GM23338 (cell line): ENCODE measurements around the gene FBXO11. TPM values are rescaled to one million over a fixed set of nuclear protein-coding genes. Genes with fewer than 3 reads are reported as not detected.
A peak's percentile ranks its signal among the peaks of the same experiment; 100 is the strongest.

Experiments used
- ATAC-seq: fragments of 200-7000 bp; cut with Tn5 transposase; 3 replicates; pipeline ENCODE4 v1.9.1; 2020
- DNase-seq: peaks from one replicate; pipeline ENCODE4 v3.0.0-alpha.2; 2015; ENCODE audit warnings: low spot score
- H2AFZ ChIP-seq: fragments of 200-600 bp; sonication (generic); 2 replicates; pipeline ENCODE4 v1.8.0; 2016; ENCODE audit warnings: antibody characterized with exemption, mild to moderate bottlenecking, moderate library complexity
- H3F3A ChIP-seq: fragments of 200-600 bp; sonication (generic); replicated peaks from 2 replicates; pipeline ENCODE4 v1.8.0; 2017; ENCODE audit warnings: antibody characterized with exemption, mixed run types, low read depth
- H3K27ac ChIP-seq: fragments of 200-600 bp; sonication (generic); 2 replicates; pipeline ENCODE4 v1.6.1; 2016; ENCODE audit warnings: low read depth
- H3K27me3 ChIP-seq: fragments of 200-600 bp; sonication (generic); 2 replicates; pipeline ENCODE4 v1.8.0; 2016; ENCODE audit warnings: mild to moderate bottlenecking, mixed run types, moderate library complexity; ENCODE audit not compliant: insufficient read depth
- H3K36me3 ChIP-seq: fragments of 200-600 bp; sonication (generic); 2 replicates; pipeline ENCODE4 v1.8.0; 2016; ENCODE audit warnings: mild to moderate bottlenecking; ENCODE audit not compliant: insufficient read depth
- H3K4me1 ChIP-seq: fragments of 200-600 bp; sonication (generic); 2 replicates; pipeline ENCODE4 v1.8.0; 2016; ENCODE audit warnings: mild to moderate bottlenecking, moderate library complexity; ENCODE audit not compliant: insufficient read depth
- H3K4me2 ChIP-seq: fragments of 200-600 bp; sonication (generic); 2 replicates; pipeline ENCODE4 v1.7.1; 2017; ENCODE audit warnings: mixed run types
- H3K4me3 ChIP-seq: fragments of 200-600 bp; sonication (generic); 2 replicates; pipeline ENCODE4 v1.6.1; 2016; ENCODE audit warnings: mixed run types
- H3K79me2 ChIP-seq: fragments of 200-600 bp; sonication (generic); replicated peaks from 2 replicates; pipeline ENCODE4 v1.8.0; 2017; ENCODE audit warnings: mild to moderate bottlenecking; ENCODE audit not compliant: insufficient read depth
- H3K9me2 ChIP-seq: fragments of 200-600 bp; sonication (generic); 2 replicates; pipeline ENCODE4 v1.8.0; 2017; ENCODE audit not compliant: insufficient read depth
- H4K20me1 ChIP-seq: fragments of 200-600 bp; sonication (generic); replicated peaks from 2 replicates; pipeline ENCODE4 v1.8.0; 2017; ENCODE audit warnings: mild to moderate bottlenecking; ENCODE audit not compliant: insufficient read depth
- H3K27ac Mint-ChIP-seq: 2 replicates; pipeline ENCODE4 v1.8.0; 2020; ENCODE audit warnings: inconsistent platforms, mild to moderate bottlenecking, moderate library complexity, mixed read lengths
- H3K27me3 Mint-ChIP-seq: 3 replicates; pipeline ENCODE4 v1.8.0; 2022; ENCODE audit warnings: low read depth, mild to moderate bottlenecking, moderate library complexity, mixed read lengths, inconsistent platforms; ENCODE audit not compliant: insufficient read depth, poor library complexity
- H3K36me3 Mint-ChIP-seq: 3 replicates; pipeline ENCODE4 v1.8.0; 2021; ENCODE audit warnings: low read depth, mild to moderate bottlenecking, inconsistent platforms, moderate library complexity, mixed read lengths
- H3K4me1 Mint-ChIP-seq: 3 replicates; pipeline ENCODE4 v1.8.0; 2020; ENCODE audit warnings: mild to moderate bottlenecking, inconsistent platforms, mixed read lengths
- H3K4me3 Mint-ChIP-seq: 3 replicates; pipeline ENCODE4 v1.8.0; 2021; ENCODE audit warnings: moderate library complexity, mild to moderate bottlenecking, inconsistent platforms, mixed read lengths
- H3K9me3 Mint-ChIP-seq: 3 replicates; pipeline ENCODE4 v1.8.0; 2020; ENCODE audit warnings: moderate library complexity, mild to moderate bottlenecking, inconsistent platforms, mixed read lengths
- CREB1 ChIP-seq: fragments of 250-450 bp; sonication (Bioruptor Pico); IDR thresholded peaks from 2 replicates; pipeline ENCODE4 v1.5.0; 2020; ENCODE audit warnings: low read depth, mild to moderate bottlenecking, moderate library complexity
- ETS1 ChIP-seq: IDR thresholded peaks from 2 replicates; pipeline ENCODE4 v1.6.1; 2016; ENCODE audit warnings: antibody characterized with exemption
- EZH2 ChIP-seq: fragments of 200-600 bp; sonication (generic); IDR thresholded peaks from one replicate; pipeline ENCODE4 v1.8.0; 2017; ENCODE audit warnings: antibody characterized with exemption, mild to moderate bottlenecking, low read depth; ENCODE audit not compliant: unreplicated experiment
- EZH2phosphoT487 ChIP-seq: fragments of 200-600 bp; sonication (generic); IDR thresholded peaks from one replicate; pipeline ENCODE4 v1.8.1; 2018; ENCODE audit warnings: antibody characterized with exemption; ENCODE audit not compliant: unreplicated experiment
- JUNB ChIP-seq: IDR thresholded peaks from one replicate; pipeline ENCODE4 v1.6.1; 2016; ENCODE audit warnings: antibody characterized with exemption; ENCODE audit not compliant: unreplicated experiment
- POLR2AphosphoS5 ChIP-seq: IDR thresholded peaks from 2 replicates; pipeline ENCODE4 v1.6.1; 2016; ENCODE audit warnings: antibody characterized with exemption, low read depth
- STAT1 ChIP-seq: IDR thresholded peaks from one replicate; pipeline ENCODE4 v1.6.1; 2016; ENCODE audit warnings: antibody characterized with exemption; ENCODE audit not compliant: unreplicated experiment
- ZNF114 ChIP-seq: fragments of 250-450 bp; sonication (Bioruptor Pico); IDR thresholded peaks from 2 replicates; pipeline ENCODE4 v1.5.0; 2020; ENCODE audit warnings: mild to moderate bottlenecking, moderate library complexity
- ZNF331 ChIP-seq: fragments of 250-450 bp; sonication (Bioruptor Pico); IDR thresholded peaks from 2 replicates; pipeline ENCODE4 v1.5.0; 2020; ENCODE audit warnings: low read depth, mild to moderate bottlenecking, moderate library complexity
- polyA plus RNA-seq: library from polyadenylated mRNA; unstranded; fragments of >200 nt; fragmentation: Nextera tagmentation; extraction: Ambion mirVana; gene quantifications from 2 replicates; pipeline ENCODE4 v1.2.1, GENCODE V29; 2016
- total RNA-seq: library from RNA; depleted of rRNA; stranded (reverse); fragments of >200 nt; shearing (Covaris generic); gene quantifications from 2 replicates; pipeline ENCODE4 v1.2.3, GENCODE V29; 2014
- TF ChIP-seq, protein P1 (sequence below): IDR thresholded peaks from one replicate; pipeline ENCODE4 v1.6.1; 2018; ENCODE audit warnings: antibody characterized with exemption; ENCODE audit not compliant: unreplicated experiment
- TF ChIP-seq, protein P2 (sequence below): fragments of 250-450 bp; sonication (Bioruptor Pico); IDR thresholded peaks from 2 replicates; pipeline ENCODE4 v1.5.0; 2020; ENCODE audit warnings: mild to moderate bottlenecking, moderate library complexity
- TF ChIP-seq, protein P3 (sequence below), 2 experiments: fragments of 200-600 bp in 1 of 2; sonication (generic) in 1 of 2; conservative IDR thresholded peaks; 2 replicates each; pipeline versions ENCODE4 v1.5.1 to v1.6.1; 2016 to 2017; ENCODE audit warnings: antibody characterized with exemption in 2 of 2, low read depth in 2 of 2, mild to moderate bottlenecking in 2 of 2, moderate library complexity in 1 of 2

Gene FBXO11
- total and polyA plus RNA-seq, 2 experiments from 2014 or later, result 21.5 to 52.7 TPM

GRCh38 chr2:47815764-47816163 is 90.5 kb downstream of the FBXO11 start:
- no peaks in the 10 kb centered on the region for H3K27me3 ChIP-seq
- Mint-ChIP-seq H3K36me3 (peaks cover 80% of the 10 kb centered on the region), H3K4me1 (no peaks in the 10 kb centered on the region), H3K9me3 (no peaks in the 10 kb centered on the region), H3K27me3 (peaks cover 13% of the 10 kb centered on the region), H3K27ac (no peak overlapping the region), H3K4me3 (no peak overlapping the region)
- H3K79me2 ChIP-seq, result no peaks in the 10 kb centered on the region
- H3K4me2 ChIP-seq, result no peak overlapping the region
- no peak overlapping the region for H3K27ac ChIP-seq
- H3F3A ChIP-seq, result no peaks in the 10 kb centered on the region
- H3K36me3 ChIP-seq, result peaks cover 24% of the 10 kb centered on the region; the same call in 1 of the 2 replicates
- TF ChIP-seq JUNB (no peak), EZH2 (no peak), ZNF331 (CRISPR knock-in tag) (no peak), CREB1 (CRISPR knock-in tag) (no peak), STAT1 (no peak), ZNF114 (no peak), ETS1 (no peak), EZH2phosphoT487 (no peak), POLR2AphosphoS5 (no peak)
- TF ChIP-seq, protein P1, sequence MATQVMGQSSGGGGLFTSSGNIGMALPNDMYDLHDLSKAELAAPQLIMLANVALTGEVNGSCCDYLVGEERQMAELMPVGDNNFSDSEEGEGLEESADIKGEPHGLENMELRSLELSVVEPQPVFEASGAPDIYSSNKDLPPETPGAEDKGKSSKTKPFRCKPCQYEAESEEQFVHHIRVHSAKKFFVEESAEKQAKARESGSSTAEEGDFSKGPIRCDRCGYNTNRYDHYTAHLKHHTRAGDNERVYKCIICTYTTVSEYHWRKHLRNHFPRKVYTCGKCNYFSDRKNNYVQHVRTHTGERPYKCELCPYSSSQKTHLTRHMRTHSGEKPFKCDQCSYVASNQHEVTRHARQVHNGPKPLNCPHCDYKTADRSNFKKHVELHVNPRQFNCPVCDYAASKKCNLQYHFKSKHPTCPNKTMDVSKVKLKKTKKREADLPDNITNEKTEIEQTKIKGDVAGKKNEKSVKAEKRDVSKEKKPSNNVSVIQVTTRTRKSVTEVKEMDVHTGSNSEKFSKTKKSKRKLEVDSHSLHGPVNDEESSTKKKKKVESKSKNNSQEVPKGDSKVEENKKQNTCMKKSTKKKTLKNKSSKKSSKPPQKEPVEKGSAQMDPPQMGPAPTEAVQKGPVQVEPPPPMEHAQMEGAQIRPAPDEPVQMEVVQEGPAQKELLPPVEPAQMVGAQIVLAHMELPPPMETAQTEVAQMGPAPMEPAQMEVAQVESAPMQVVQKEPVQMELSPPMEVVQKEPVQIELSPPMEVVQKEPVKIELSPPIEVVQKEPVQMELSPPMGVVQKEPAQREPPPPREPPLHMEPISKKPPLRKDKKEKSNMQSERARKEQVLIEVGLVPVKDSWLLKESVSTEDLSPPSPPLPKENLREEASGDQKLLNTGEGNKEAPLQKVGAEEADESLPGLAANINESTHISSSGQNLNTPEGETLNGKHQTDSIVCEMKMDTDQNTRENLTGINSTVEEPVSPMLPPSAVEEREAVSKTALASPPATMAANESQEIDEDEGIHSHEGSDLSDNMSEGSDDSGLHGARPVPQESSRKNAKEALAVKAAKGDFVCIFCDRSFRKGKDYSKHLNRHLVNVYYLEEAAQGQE, result no peak
- TF ChIP-seq, protein P2, sequence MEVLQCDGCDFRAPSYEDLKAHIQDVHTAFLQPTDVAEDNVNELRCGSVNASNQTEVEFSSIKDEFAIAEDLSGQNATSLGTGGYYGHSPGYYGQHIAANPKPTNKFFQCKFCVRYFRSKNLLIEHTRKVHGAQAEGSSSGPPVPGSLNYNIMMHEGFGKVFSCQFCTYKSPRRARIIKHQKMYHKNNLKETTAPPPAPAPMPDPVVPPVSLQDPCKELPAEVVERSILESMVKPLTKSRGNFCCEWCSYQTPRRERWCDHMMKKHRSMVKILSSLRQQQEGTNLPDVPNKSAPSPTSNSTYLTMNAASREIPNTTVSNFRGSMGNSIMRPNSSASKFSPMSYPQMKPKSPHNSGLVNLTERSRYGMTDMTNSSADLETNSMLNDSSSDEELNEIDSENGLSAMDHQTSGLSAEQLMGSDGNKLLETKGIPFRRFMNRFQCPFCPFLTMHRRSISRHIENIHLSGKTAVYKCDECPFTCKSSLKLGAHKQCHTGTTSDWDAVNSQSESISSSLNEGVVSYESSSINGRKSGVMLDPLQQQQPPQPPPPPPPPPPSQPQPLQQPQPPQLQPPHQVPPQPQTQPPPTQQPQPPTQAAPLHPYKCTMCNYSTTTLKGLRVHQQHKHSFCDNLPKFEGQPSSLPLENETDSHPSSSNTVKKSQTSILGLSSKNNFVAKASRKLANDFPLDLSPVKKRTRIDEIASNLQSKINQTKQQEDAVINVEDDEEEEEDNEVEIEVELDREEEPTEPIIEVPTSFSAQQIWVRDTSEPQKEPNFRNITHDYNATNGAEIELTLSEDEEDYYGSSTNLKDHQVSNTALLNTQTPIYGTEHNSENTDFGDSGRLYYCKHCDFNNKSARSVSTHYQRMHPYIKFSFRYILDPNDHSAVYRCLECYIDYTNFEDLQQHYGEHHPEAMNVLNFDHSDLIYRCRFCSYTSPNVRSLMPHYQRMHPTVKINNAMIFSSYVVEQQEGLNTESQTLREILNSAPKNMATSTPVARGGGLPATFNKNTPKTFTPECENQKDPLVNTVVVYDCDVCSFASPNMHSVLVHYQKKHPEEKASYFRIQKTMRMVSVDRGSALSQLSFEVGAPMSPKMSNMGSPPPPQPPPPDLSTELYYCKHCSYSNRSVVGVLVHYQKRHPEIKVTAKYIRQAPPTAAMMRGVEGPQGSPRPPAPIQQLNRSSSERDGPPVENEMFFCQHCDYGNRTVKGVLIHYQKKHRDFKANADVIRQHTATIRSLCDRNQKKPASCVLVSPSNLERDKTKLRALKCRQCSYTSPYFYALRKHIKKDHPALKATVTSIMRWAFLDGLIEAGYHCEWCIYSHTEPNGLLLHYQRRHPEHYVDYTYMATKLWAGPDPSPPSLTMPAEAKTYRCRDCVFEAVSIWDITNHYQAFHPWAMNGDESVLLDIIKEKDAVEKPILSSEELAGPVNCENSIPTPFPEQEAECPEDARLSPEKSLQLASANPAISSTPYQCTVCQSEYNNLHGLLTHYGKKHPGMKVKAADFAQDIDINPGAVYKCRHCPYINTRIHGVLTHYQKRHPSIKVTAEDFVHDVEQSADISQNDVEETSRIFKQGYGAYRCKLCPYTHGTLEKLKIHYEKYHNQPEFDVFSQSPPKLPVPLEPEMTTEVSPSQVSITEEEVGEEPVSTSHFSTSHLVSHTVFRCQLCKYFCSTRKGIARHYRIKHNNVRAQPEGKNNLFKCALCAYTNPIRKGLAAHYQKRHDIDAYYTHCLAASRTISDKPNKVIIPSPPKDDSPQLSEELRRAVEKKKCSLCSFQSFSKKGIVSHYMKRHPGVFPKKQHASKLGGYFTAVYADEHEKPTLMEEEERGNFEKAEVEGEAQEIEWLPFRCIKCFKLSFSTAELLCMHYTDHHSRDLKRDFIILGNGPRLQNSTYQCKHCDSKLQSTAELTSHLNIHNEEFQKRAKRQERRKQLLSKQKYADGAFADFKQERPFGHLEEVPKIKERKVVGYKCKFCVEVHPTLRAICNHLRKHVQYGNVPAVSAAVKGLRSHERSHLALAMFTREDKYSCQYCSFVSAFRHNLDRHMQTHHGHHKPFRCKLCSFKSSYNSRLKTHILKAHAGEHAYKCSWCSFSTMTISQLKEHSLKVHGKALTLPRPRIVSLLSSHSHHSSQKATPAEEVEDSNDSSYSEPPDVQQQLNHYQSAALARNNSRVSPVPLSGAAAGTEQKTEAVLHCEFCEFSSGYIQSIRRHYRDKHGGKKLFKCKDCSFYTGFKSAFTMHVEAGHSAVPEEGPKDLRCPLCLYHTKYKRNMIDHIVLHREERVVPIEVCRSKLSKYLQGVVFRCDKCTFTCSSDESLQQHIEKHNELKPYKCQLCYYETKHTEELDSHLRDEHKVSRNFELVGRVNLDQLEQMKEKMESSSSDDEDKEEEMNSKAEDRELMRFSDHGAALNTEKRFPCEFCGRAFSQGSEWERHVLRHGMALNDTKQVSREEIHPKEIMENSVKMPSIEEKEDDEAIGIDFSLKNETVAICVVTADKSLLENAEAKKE, result no peak
- TF ChIP-seq, protein P3, sequence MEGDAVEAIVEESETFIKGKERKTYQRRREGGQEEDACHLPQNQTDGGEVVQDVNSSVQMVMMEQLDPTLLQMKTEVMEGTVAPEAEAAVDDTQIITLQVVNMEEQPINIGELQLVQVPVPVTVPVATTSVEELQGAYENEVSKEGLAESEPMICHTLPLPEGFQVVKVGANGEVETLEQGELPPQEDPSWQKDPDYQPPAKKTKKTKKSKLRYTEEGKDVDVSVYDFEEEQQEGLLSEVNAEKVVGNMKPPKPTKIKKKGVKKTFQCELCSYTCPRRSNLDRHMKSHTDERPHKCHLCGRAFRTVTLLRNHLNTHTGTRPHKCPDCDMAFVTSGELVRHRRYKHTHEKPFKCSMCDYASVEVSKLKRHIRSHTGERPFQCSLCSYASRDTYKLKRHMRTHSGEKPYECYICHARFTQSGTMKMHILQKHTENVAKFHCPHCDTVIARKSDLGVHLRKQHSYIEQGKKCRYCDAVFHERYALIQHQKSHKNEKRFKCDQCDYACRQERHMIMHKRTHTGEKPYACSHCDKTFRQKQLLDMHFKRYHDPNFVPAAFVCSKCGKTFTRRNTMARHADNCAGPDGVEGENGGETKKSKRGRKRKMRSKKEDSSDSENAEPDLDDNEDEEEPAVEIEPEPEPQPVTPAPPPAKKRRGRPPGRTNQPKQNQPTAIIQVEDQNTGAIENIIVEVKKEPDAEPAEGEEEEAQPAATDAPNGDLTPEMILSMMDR (conservative IDR thresholded peaks at IDR 0.05; ENCODE audit: low read depth in 2 of 2), result no peak
- ATAC-seq (peak; percentile 18; the same call in 1 of the 3 replicates), DNase-seq (no peak)
- no peaks in the 10 kb centered on the region for H3K9me2 ChIP-seq
- no peaks in the 10 kb centered on the region; the same call in 1 of the 2 replicates for H4K20me1 ChIP-seq
- H3K4me1 ChIP-seq, result no peaks in the 10 kb centered on the region
- no peak overlapping the region for H3K4me3 ChIP-seq
- H2AFZ ChIP-seq, result no peak overlapping the region
